ENCODE results near the gene FBXO8. TPM values are rescaled to one million over a fixed set of nuclear protein-coding genes. Genes with fewer than 3 reads are reported as not detected.

Gene FBXO8
- polyA plus RNA-seq, 2 of the 4 experiments (the other 2 are of a cell fraction) = 10.3 to 19.5 TPM

GRCh38 chr4:174314770-174315169 lies 31.3 kb upstream of the FBXO8 start (continued):
- no peak for TF ChIP-seq HMGXB4 (CRISPR knock-in tag; IDR thresholded peaks at IDR 0.05; ENCODE audit: borderline replicate concordance)

GRCh38 chr4:174314274-174314673 lies 30.8 kb upstream of the FBXO8 start:
- peaks cover 18% of the 10 kb centered on the region; the same call in 2 of the 3 replicates for H3K4me1 ChIP-seq
- H3K27ac ChIP-seq = no peak overlapping the region
- no peak for FAIRE-seq
- no peak overlapping the region for H3K4me3 ChIP-seq
- TF ChIP-seq BHLHE40 (IDR thresholded peaks at IDR 0.05; ENCODE audit: low read depth, low read length) (no peak), ZC3H11A (IDR thresholded peaks at IDR 0.05) (no peak), RFX5 (IDR thresholded peaks at IDR 0.05) (no peak), PHF8 (IDR thresholded peaks at IDR 0.05; ENCODE audit: borderline replicate concordance, low read depth) (no peak), KDM5A (IDR thresholded peaks at IDR 0.05) (no peak), POLR2A (IDR thresholded peaks at IDR 0.05; ENCODE audit: low read length) (no peak), HOXB13 (CRISPR knock-in tag; IDR thresholded peaks at IDR 0.05; ENCODE audit: low read depth) (no peak), CBX2 (IDR thresholded peaks at IDR 0.05; ENCODE audit: borderline replicate concordance, low read depth) (no peak), HEYL (CRISPR knock-in tag; IDR thresholded peaks at IDR 0.05) (no peak), RARB (CRISPR knock-in tag; IDR thresholded peaks at IDR 0.05) (no peak), NPAS2 (CRISPR knock-in tag; IDR thresholded peaks at IDR 0.05; ENCODE audit: borderline replicate concordance) (no peak), EHF (CRISPR knock-in tag; IDR thresholded peaks at IDR 0.05) (no peak), JUN (IDR thresholded peaks at IDR 0.05) (no peak), EHMT2 (IDR thresholded peaks at IDR 0.05; ENCODE audit: low read depth) (no peak)
- no peak for DNase-seq (ENCODE audit: low read depth in 1 of 2, low spot score in 1 of 2)
- H3K4me2 ChIP-seq = no peak overlapping the region
- POLR2A ChIA-PET = no interaction called here
- 98% methylated on average over 3 of the region's 3 CpGs for WGBS (ENCODE audit: missing lambda C conversion rate)
- CTCF ChIA-PET = interaction anchor here (1.1 to 1.4 kb wide), 2 partner anchors 92 to 808 kb away, joined by 3 to 4 read pairs; no protein-coding TSS in a partner anchor
- H3K9me3 ChIP-seq = no peaks in the 10 kb centered on the region
- ATAC-seq = no peak

- FAIRE-seq = no peak
- no peak overlapping the region for H3K4me2 ChIP-seq
- no peaks in the 10 kb centered on the region for H3K9me3 ChIP-seq
- ATAC-seq = no peak
- H3K4me1 ChIP-seq = peaks cover 18% of the 10 kb centered on the region; the same call in 2 of the 3 replicates
- H3K4me3 ChIP-seq = no peak overlapping the region
- 79% methylated on average over 3 of the region's 3 CpGs for WGBS (ENCODE audit: missing lambda C conversion rate)
- H3K27ac ChIP-seq = no peak overlapping the region
- TF ChIP-seq HOXA7 (CRISPR knock-in tag; IDR thresholded peaks at IDR 0.05) (no peak), HEYL (CRISPR knock-in tag; IDR thresholded peaks at IDR 0.05) (no peak), FOSL2 (IDR thresholded peaks at IDR 0.05) (no peak), FOSL2 (CRISPR knock-in tag; IDR thresholded peaks at IDR 0.05) (no peak), PBX3 (IDR thresholded peaks at IDR 0.05) (no peak), RNF2 (IDR thresholded peaks at IDR 0.05; ENCODE audit: borderline replicate concordance, low read depth) (no peak), ESRRA (IDR thresholded peaks at IDR 0.05; ENCODE audit: borderline replicate concordance, low read length) (no peak), RAD21 (conservative IDR thresholded peaks at IDR 0.05 in 1 of 2, IDR thresholded peaks at IDR 0.05 in 1 of 2) (no peak), NPAS2 (CRISPR knock-in tag; IDR thresholded peaks at IDR 0.05; ENCODE audit: borderline replicate concordance) (no peak), RARB (CRISPR knock-in tag; IDR thresholded peaks at IDR 0.05) (no peak), SREBF2 (IDR thresholded peaks at IDR 0.05) (no peak), POLR2A (IDR thresholded peaks at IDR 0.05; ENCODE audit: low read length) (no peak), RCOR1 (IDR thresholded peaks at IDR 0.05; ENCODE audit: low read depth, low read length) (no peak), CHD2 (IDR thresholded peaks at IDR 0.05; ENCODE audit: low read length, partially characterized antibody) (no peak), TP53 (CRISPR knock-in tag; IDR thresholded peaks at IDR 0.05) (no peak), KDM1A (IDR thresholded peaks at IDR 0.05; ENCODE audit: low read depth) (no peak), CEBPB (IDR thresholded peaks at IDR 0.05) (no peak)
- TF ChIP-seq, protein P1, sequence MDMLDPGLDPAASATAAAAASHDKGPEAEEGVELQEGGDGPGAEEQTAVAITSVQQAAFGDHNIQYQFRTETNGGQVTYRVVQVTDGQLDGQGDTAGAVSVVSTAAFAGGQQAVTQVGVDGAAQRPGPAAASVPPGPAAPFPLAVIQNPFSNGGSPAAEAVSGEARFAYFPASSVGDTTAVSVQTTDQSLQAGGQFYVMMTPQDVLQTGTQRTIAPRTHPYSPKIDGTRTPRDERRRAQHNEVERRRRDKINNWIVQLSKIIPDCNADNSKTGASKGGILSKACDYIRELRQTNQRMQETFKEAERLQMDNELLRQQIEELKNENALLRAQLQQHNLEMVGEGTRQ (IDR thresholded peaks at IDR 0.05) = no peak
- TF ChIP-seq, protein P2, sequence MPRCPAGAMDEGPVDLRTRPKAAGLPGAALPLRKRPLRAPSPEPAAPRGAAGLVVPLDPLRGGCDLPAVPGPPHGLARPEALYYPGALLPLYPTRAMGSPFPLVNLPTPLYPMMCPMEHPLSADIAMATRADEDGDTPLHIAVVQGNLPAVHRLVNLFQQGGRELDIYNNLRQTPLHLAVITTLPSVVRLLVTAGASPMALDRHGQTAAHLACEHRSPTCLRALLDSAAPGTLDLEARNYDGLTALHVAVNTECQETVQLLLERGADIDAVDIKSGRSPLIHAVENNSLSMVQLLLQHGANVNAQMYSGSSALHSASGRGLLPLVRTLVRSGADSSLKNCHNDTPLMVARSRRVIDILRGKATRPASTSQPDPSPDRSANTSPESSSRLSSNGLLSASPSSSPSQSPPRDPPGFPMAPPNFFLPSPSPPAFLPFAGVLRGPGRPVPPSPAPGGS (IDR thresholded peaks at IDR 0.05) = no peak
- TF ChIP-seq, protein P3, sequence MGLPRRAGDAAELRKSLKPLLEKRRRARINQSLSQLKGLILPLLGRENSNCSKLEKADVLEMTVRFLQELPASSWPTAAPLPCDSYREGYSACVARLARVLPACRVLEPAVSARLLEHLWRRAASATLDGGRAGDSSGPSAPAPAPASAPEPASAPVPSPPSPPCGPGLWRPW (IDR thresholded peaks at IDR 0.05) = no peak
- no peak for DNase-seq (ENCODE audit: low read depth in 1 of 2, low spot score in 1 of 2)
- POLR2A ChIA-PET = no interaction called here
- CTCF ChIA-PET = no interaction called here
Measured at GRCh38 chr4:174312993-174313392, 29.5 kb upstream of the FBXO8 start.
